NCI-H128 (cell line): ENCODE results near the gene ZNF275.
"Not testable (repeated sequence)": the region's sequence is repeated elsewhere in the genome, so short reads cannot be mapped to it uniquely, and the experiment has no call there.

Experiments used
- DNase-seq: peaks from one replicate; lab custom pipeline; 2025; ENCODE audit not compliant: unreplicated experiment; lab: John Stamatoyannopoulos, UW

The ZNF275 gene

GRCh38 chrX:153386097-153386496 lies 52.1 kb downstream of the ZNF275 start:
- no peak for DNase-seq

GRCh38 chrX:153387345-153387744 lies 53.4 kb downstream of the ZNF275 start:
- no peak for DNase-seq

- no peak for DNase-seq
Observed at GRCh38 chrX:153387987-153388721, 54.2 kb downstream of the ZNF275 start.

- no peak for DNase-seq
Observed at GRCh38 chrX:153388722-153389459, 54.9 kb downstream of the ZNF275 start.

- not testable (repeated sequence) for DNase-seq
Observed at GRCh38 chrX:153389460-153389768, 55.5 kb downstream of the ZNF275 start.

- DNase-seq = no peak
Observed at GRCh38 chrX:153392642-153393321, 58.8 kb downstream of the ZNF275 start.

GRCh38 chrX:153394612-153395011 lies 60.7 kb downstream of the ZNF275 start:
- DNase-seq = no peak

GRCh38 chrX:153395613-153396319 lies 61.8 kb downstream of the ZNF275 start:
- DNase-seq = no peak

- no peak for DNase-seq
Observed at GRCh38 chrX:153396320-153397195, 62.6 kb downstream of the ZNF275 start.

GRCh38 chrX:153397256-153397960 lies 63.5 kb downstream of the ZNF275 start:
- DNase-seq = no peak

- DNase-seq = no peak
Observed at GRCh38 chrX:153398275-153398960, 64.5 kb downstream of the ZNF275 start.

GRCh38 chrX:153400146-153401132 lies 66.5 kb downstream of the ZNF275 start:
- DNase-seq = no peak

GRCh38 chrX:153401133-153401764 lies 67.3 kb downstream of the ZNF275 start, which contains the start of gene PNMA6E:
PNMA6E (minus strand) TSS chrX:153401350; CDS start chrX:153398849, 2,501 bp downstream.
- DNase-seq = no peak
